Fibroblast of lung (primary cell): ENCODE data around the gene CCDC33.

Experiments
- CTCF ChIP-seq, 2 donors: IDR thresholded peaks in 1 of 2; conservative IDR thresholded peaks in 1 of 2; 1 replicate in 1 of 2; 2 replicates in 1 of 2; pipeline ENCODE4 v1.5.1; 2011 to 2012; ENCODE audit warnings: low read length in 2 of 2, control low read depth in 1 of 2, inconsistent platforms in 1 of 2, low read depth in 1 of 2, mild to moderate bottlenecking in 1 of 2
- EZH2 ChIP-seq: IDR thresholded peaks from 2 replicates; pipeline ENCODE4 v1.5.1; 2012; ENCODE audit warnings: low read length, control low read depth, mild to moderate bottlenecking; ENCODE audit errors: missing control alignments

- TF ChIP-seq CTCF (conservative IDR thresholded peaks at IDR 0.05 in 1 of 2, IDR thresholded peaks at IDR 0.05 in 1 of 2; ENCODE audit: low read depth in 1 of 2, low read length in 2 of 2) (no peak), EZH2 (no peak)
Observed at GRCh38 chr15:74349241-74349778, 113.2 kb downstream of the CCDC33 start.
